GM13977 (cell line): Measurements from ENCODE around the gene MSMB.
A peak's percentile ranks its signal among the peaks of the same experiment; 100 is the strongest.
"Not testable (repeated sequence)": the region's sequence is repeated elsewhere in the genome, so short reads cannot be mapped to it uniquely, and the experiment has no call there.

Experiments used
- DNase-seq: peaks from one replicate; pipeline ENCODE4 v3.0.0; 2012; ENCODE audit warnings: low spot score
- CTCF ChIP-seq: IDR thresholded peaks from 2 replicates; pipeline ENCODE4 v1.5.1; 2012; ENCODE audit warnings: mild to moderate bottlenecking, control low read depth; ENCODE audit not compliant: insufficient read depth; ENCODE audit errors: extremely low read depth, missing control alignments
- in situ Hi-C: fragments of 300-500 bp; cut with MboI; formaldehyde crosslinking; loops from one replicate; pipeline ENCODE4 v1.12.0; 2022; ENCODE audit warnings: low sequenced_read_pairs, low pct_unique_long_range_greater_than_20kb, mixed read lengths, inconsistent platforms; ENCODE audit not compliant: unreplicated experiment

MSMB gene

GRCh38 chr10:45997994-45998763 lies 47.9 kb downstream of the MSMB start:
- no peak for TF ChIP-seq CTCF
- no peak for DNase-seq
- in situ Hi-C loops: no loop called here

GRCh38 chr10:45997557-45997956 lies 48.5 kb downstream of the MSMB start:
- in situ Hi-C loops: no loop called here
- no peak for TF ChIP-seq CTCF
- DNase-seq: no peak

- DNase-seq, in situ Hi-C loops: not testable (repeated sequence)
These were observed 60.5 kb downstream of the MSMB start for GRCh38 chr10:45985590-45985989.

GRCh38 chr10:45984473-45984872 lies 61.6 kb downstream of the MSMB start:
- DNase-seq, in situ Hi-C loops: not testable (repeated sequence)

- in situ Hi-C loops, DNase-seq: not testable (repeated sequence)
- TF ChIP-seq CTCF: peak; percentile 46
These were observed 62.4 kb downstream of the MSMB start for GRCh38 chr10:45983538-45984186.
